K562 (cell line): Measurements from ENCODE around the gene ZW10. TPM values are rescaled to one million over a fixed set of nuclear protein-coding genes. Genes with fewer than 3 reads are reported as not detected.

Experiments used
- BRD4 ChIP-seq: fragments of 200-600 bp; sonication (generic); IDR thresholded peaks from 2 replicates; pipeline ENCODE4 v1.6.1; 2017; ENCODE audit warnings: inconsistent platforms
- CLOCK ChIP-seq: fragments of 250-450 bp; sonication (Bioruptor Pico); IDR thresholded peaks from 2 replicates; pipeline ENCODE4 v1.4.0; 2020; ENCODE audit warnings: mild to moderate bottlenecking, moderate library complexity, borderline replicate concordance
- FOXJ3 ChIP-seq: sonication (generic); formaldehyde crosslinking; IDR thresholded peaks from 2 replicates; pipeline ENCODE4 v1.4.0; 2020; ENCODE audit warnings: mild to moderate bottlenecking, missing genetic modification reagents
- GATAD2B ChIP-seq: fragments of 450-650 bp; IDR thresholded peaks from 2 replicates; pipeline ENCODE4 v1.6.1; 2017; ENCODE audit warnings: mild to moderate bottlenecking, borderline replicate concordance
- HCFC1 ChIP-seq: IDR thresholded peaks from 2 replicates; pipeline ENCODE4 v1.6.1; 2012; ENCODE audit warnings: low read depth, low read length, improper control_type of control experiment
- HDAC3 ChIP-seq: fragments of 450-650 bp; IDR thresholded peaks from 2 replicates; pipeline ENCODE4 v1.6.1; 2018; ENCODE audit warnings: borderline replicate concordance, mild to moderate bottlenecking, moderate library complexity; ENCODE audit not compliant: partially characterized antibody
- HSF4 ChIP-seq: fragments of 250-450 bp; sonication (Bioruptor Pico); IDR thresholded peaks from 2 replicates; pipeline ENCODE4 v2.1.2; 2022; ENCODE audit warnings: mild to moderate bottlenecking, moderate library complexity, borderline replicate concordance
- ILF3 ChIP-seq: fragments of 450-650 bp; IDR thresholded peaks from 2 replicates; pipeline ENCODE4 v1.6.1; 2018; ENCODE audit warnings: antibody characterized with exemption, mild to moderate bottlenecking, moderate library complexity, borderline replicate concordance
- MCM5 ChIP-seq: fragments of 450-650 bp; IDR thresholded peaks from 2 replicates; pipeline ENCODE4 v1.6.1; 2016; ENCODE audit warnings: low read depth
- MCM7 ChIP-seq, 2 experiments: fragments of 450-650 bp; IDR thresholded peaks; 2 replicates each; pipeline ENCODE4 v1.6.1; 2016 to 2018
- MTA1 ChIP-seq: fragments of 450-650 bp; IDR thresholded peaks from 2 replicates; pipeline ENCODE4 v1.6.1; 2017; ENCODE audit warnings: borderline replicate concordance
- MTA2 ChIP-seq: fragments of 450-650 bp; IDR thresholded peaks from 2 replicates; pipeline ENCODE4 v1.6.1; 2016; ENCODE audit warnings: low read depth
- NFIX ChIP-seq: fragments of 250-450 bp; sonication (Bioruptor Pico); IDR thresholded peaks from 2 replicates; pipeline ENCODE4 v1.4.0; 2020; ENCODE audit warnings: low read depth, mild to moderate bottlenecking, moderate library complexity
- PHTF2 ChIP-seq: fragments of 250-450 bp; sonication (Bioruptor Pico); IDR thresholded peaks from 2 replicates; pipeline ENCODE4 v1.5.0; 2021; ENCODE audit warnings: mild to moderate bottlenecking
- PPARD ChIP-seq: fragments of 250-450 bp; sonication (Bioruptor Pico); IDR thresholded peaks from 2 replicates; pipeline ENCODE4 v1.8.0; 2022; ENCODE audit warnings: inconsistent platforms, mild to moderate bottlenecking, moderate library complexity
- SAFB2 ChIP-seq: fragments of 200-400 bp; formaldehyde crosslinking; IDR thresholded peaks from 2 replicates; pipeline ENCODE4 v1.6.1; 2018; ENCODE audit warnings: borderline replicate concordance, low read length, low read depth, moderate library complexity; ENCODE audit not compliant: severe bottlenecking
- THAP7 ChIP-seq: fragments of 250-450 bp; sonication (Bioruptor Pico); IDR thresholded peaks from 2 replicates; pipeline ENCODE4 v1.5.0; 2021
- U2AF1 ChIP-seq: fragments of 200-400 bp; formaldehyde crosslinking; optimal IDR thresholded peaks from 2 replicates; pipeline ENCODE3; 2017; ENCODE audit warnings: mild to moderate bottlenecking, low read depth, low read length, moderate library complexity
- UBTF ChIP-seq, 2 experiments: IDR thresholded peaks; 2 replicates each; pipeline ENCODE4 v1.6.1; 2012; ENCODE audit warnings: improper control_type of control experiment in 2 of 2, low read depth in 2 of 2, low read length in 2 of 2, borderline replicate concordance in 1 of 2
- ZBTB7A ChIP-seq: IDR thresholded peaks from 2 replicates; pipeline ENCODE4 v1.6.1; 2011; ENCODE audit warnings: low read depth, mild to moderate bottlenecking, low read length, moderate library complexity, borderline replicate concordance; ENCODE audit not compliant: control insufficient read depth
- ZBTB8A ChIP-seq: fragments of 450-650 bp; IDR thresholded peaks from 2 replicates; pipeline ENCODE4 v1.6.1; 2018; ENCODE audit warnings: mild to moderate bottlenecking, moderate library complexity; ENCODE audit not compliant: partially characterized antibody
- ZKSCAN3 ChIP-seq: fragments of 250-450 bp; sonication (Bioruptor Pico); IDR thresholded peaks from 2 replicates; pipeline ENCODE4 v1.4.0; 2020
- ZNF12 ChIP-seq: sonication (generic); formaldehyde crosslinking; IDR thresholded peaks from 2 replicates; pipeline ENCODE4 v1.4.0; 2020; ENCODE audit warnings: mild to moderate bottlenecking, missing genetic modification reagents
- ZSCAN29 ChIP-seq: fragments of 450-650 bp; IDR thresholded peaks from 2 replicates; pipeline ENCODE4 v1.6.1; 2017
- polyA plus RNA-seq, 8 experiments: library from polyadenylated mRNA; depleted of rRNA in 4 of 8; stranded (reverse) in 5 of 8; unstranded in 3 of 8; fragments of >200 nt; fragmentation: Nextera tagmentation in 2 of 8; fragmentation: Illumina TruSeq in 1 of 8; extraction: Ambion mirVana in 2 of 8; extraction: Trizol in 1 of 8; gene quantifications; 2 replicates each; pipeline versions ENCODE4 v1.2.1 to v1.2.3, GENCODE V29; 2011 to 2014; ENCODE audit warnings: inconsistent platforms in 1 of 8, missing spikeins in 1 of 8
- total RNA-seq, 7 experiments: library from RNA; depleted of rRNA in 6 of 7; stranded (reverse); fragments of >200 nt in 6 of 7; fragmentation: Illumina TruSeq in 2 of 7; extraction: Trizol in 2 of 7; gene quantifications; 2 replicates each; pipeline versions ENCODE4 v1.2.1 to v1.2.3, GENCODE V29; 2011 to 2021; ENCODE audit warnings: low replicate concordance in 1 of 7

The ZW10 gene
- total and polyA plus RNA-seq, 9 of the 15 experiments (the other 6 are each of a cell fraction or from before 2014, with no cell fraction given), result 9.4 to 37.7 (median 25.0) TPM

GRCh38 chr11:113690619-113691569, 82.6 kb downstream of the ZW10 start (continued):
- TF ChIP-seq UBTF (IDR thresholded peaks at IDR 0.05; ENCODE audit: borderline replicate concordance in 1 of 2, low read depth in 2 of 2, low read length in 2 of 2), result peak in 1 of 2 experiments; percentile 61; a peak in 1 of 4 replicates
- TF ChIP-seq PPARD (CRISPR knock-in tag), result no peak
- 0 out of 2 replicates have a peak, but pooled peaks have one; percentile 43 for TF ChIP-seq HSF4
- no peak for TF ChIP-seq FOXJ3 (CRISPR knock-in tag)
- TF ChIP-seq MTA2, result peak; percentile 7; the same call in 1 of the 2 replicates
- no peak for TF ChIP-seq THAP7 (CRISPR knock-in tag)
- no peak for TF ChIP-seq CLOCK
- no peak for TF ChIP-seq MCM7 (IDR thresholded peaks at IDR 0.05)
- TF ChIP-seq U2AF1, result no peak
- TF ChIP-seq ZBTB8A, result no peak
- no peak for TF ChIP-seq NFIX
- TF ChIP-seq ZSCAN29, result no peak
- TF ChIP-seq MTA1, result peak; percentile 69; the same call in 1 of the 2 replicates
- no peak for TF ChIP-seq MCM5
- TF ChIP-seq SAFB2, result no peak
- TF ChIP-seq PHTF2, result no peak
- 0 out of 2 replicates have a peak, but pooled peaks have one; percentile 27 for TF ChIP-seq ZKSCAN3
- no peak for TF ChIP-seq ZNF12 (CRISPR knock-in tag)
- peak; percentile 75 for TF ChIP-seq ZBTB7A
- TF ChIP-seq HDAC3, result peak; percentile 21
- no peak for TF ChIP-seq BRD4
- TF ChIP-seq GATAD2B, result peak; percentile 58; the same call in 1 of the 2 replicates
- TF ChIP-seq ILF3, result no peak
- no peak for TF ChIP-seq HCFC1
